Fibroblast of mammary gland (primary cell): ENCODE results near the gene PAFAH2.
"Not testable (repeated sequence)": the region's sequence is repeated elsewhere in the genome, so short reads cannot be mapped to it uniquely, and the experiment has no call there.

Experiments
- DNase-seq: peaks from one replicate; pipeline ENCODE4 v3.0.0-alpha.2; 2010; ENCODE audit warnings: low read depth
- H3K4me3 ChIP-seq: 2 replicates; pipeline ENCODE4 v1.5.1; 2011; ENCODE audit warnings: low read depth, mild to moderate bottlenecking, low read length, moderate library complexity; ENCODE audit not compliant: control insufficient read depth
- TF ChIP-seq, protein P1 (sequence below): conservative IDR thresholded peaks from 2 replicates; pipeline ENCODE4 v1.5.1; 2011; ENCODE audit warnings: low read depth, low read length, inconsistent platforms; ENCODE audit not compliant: control insufficient read depth, insufficient read depth

The PAFAH2 gene

DNA sequence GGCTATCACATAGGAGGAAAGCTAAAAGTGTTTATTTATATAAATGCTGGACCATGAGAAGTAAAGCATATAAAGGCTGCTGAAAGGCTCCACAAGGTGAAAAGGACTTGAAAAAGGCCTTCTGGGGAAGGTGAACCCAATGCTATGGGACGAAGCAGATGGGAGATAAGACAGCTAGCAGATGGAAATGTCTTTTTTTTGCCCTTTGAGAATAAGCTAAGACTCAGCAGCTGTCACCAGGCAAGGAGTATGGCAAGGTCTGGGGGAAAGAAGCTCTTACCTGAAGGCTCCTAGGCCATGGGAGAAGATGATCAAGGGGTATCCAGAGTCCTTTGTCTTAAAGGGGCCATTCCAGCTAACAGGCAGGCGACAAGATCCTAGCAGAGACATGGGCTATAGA is 9.9 kb downstream of the PAFAH2 start:
- TF ChIP-seq, protein P1, sequence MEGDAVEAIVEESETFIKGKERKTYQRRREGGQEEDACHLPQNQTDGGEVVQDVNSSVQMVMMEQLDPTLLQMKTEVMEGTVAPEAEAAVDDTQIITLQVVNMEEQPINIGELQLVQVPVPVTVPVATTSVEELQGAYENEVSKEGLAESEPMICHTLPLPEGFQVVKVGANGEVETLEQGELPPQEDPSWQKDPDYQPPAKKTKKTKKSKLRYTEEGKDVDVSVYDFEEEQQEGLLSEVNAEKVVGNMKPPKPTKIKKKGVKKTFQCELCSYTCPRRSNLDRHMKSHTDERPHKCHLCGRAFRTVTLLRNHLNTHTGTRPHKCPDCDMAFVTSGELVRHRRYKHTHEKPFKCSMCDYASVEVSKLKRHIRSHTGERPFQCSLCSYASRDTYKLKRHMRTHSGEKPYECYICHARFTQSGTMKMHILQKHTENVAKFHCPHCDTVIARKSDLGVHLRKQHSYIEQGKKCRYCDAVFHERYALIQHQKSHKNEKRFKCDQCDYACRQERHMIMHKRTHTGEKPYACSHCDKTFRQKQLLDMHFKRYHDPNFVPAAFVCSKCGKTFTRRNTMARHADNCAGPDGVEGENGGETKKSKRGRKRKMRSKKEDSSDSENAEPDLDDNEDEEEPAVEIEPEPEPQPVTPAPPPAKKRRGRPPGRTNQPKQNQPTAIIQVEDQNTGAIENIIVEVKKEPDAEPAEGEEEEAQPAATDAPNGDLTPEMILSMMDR, result no peak
- DNase-seq, result no peak
- H3K4me3 ChIP-seq, result no peak overlapping the region

DNA sequence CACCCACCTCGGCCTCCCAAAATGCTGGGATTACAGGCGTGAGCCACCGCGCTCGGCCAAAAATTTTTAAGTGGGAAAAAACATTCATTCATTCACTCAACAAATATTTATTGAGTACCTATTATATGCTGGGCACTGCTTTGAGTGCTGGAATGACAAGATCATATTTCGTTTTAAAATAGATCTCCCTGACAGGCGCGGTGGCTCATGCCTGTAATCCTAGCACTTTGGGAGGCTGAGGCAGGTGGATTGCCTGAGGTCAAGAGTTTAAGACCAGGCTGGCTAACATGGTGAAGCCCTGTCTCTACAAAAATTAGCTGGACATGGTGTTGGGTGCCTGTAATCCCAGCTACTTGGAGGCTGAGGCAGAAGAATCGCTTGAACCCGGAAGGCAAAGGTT is 11.1 kb downstream of the PAFAH2 start:
- DNase-seq, H3K4me3 ChIP-seq: not testable (repeated sequence)

DNA sequence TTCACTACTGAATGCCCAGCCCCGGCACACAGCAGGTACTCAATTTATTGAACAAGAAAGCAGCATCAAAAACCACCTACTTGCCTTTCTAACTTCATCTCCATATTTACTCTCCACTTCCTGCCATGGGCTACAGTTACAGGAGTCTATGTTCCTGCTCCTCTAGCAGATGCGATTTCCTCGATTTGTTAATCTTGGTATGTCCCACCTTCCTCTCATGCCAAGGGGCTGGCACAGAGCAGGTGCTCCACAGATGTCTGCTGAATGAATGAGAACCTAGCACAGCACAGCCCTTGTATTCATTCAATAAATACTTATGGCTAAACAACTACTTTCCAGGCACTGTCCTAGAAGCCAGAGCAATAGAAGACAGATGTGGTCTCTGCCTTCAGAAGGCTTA is 12.2 kb downstream of the PAFAH2 start:
- no peak for DNase-seq
- H3K4me3 ChIP-seq, result no peak overlapping the region
- TF ChIP-seq, protein P1, result no peak

DNA sequence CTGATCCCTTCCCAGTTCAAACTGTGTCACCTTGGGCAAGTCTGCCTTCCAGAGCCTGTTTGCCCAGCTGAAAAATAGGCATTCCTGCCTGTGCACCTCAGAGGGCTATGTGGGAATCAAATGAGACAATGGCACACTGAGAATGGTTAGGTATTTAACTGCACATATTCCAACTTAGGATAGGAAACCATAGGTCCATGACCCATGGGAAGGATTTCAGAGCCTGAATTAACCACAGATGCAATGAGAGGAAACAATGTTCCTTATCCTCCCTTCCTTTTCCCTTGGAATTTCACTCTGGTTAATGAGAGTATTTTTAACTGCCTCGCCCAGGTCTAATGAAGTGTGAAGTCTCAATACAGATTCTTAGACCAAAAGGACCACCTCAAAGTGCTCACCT is 12.7 kb downstream of the PAFAH2 start:
- DNase-seq, result no peak
- H3K4me3 ChIP-seq, result no peak overlapping the region
- TF ChIP-seq, protein P1, result no peak

DNA sequence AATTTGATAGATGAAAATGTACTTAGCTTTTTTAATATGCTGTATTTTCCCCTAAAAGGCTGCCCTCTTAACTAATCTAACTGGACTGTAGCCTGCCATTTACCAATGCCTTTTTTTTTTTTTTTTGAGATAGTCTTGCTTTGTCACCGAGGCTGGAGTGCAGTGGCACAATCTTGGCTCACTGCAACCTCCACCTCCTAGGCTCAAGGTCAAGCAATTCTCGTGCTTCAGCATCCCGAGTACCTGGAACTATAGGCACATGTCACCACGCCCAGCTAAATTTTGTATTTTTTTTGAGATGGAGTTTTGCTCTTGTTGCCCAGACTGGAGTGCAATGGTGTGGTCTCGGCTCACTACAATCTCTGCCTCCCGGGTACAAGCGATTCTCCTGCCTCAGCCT is 18.7 kb downstream of the PAFAH2 start:
- TF ChIP-seq, protein P1, result no peak
- H3K4me3 ChIP-seq, result no peak overlapping the region
- DNase-seq, result no peak

DNA sequence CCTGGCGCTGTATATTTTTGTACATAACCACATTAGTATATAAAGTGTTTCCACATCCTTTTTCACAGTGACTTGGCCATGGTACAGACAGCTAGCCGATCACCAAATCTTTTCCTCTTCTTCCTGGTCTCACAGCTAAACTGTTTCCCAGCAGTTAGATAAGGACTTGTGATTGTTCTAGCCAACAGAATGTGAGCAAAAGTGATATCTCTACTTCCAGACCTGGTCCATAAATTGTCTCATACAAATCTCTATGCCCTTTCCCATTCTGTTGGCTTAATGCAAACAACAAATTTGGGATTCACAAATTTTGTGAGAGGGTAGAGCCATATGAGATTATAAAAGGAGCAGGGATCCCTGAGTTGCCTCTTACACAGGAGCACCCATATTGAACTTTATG is 19.5 kb downstream of the PAFAH2 start:
- DNase-seq, result no peak
- no peak overlapping the region for H3K4me3 ChIP-seq
- TF ChIP-seq, protein P1, result no peak

DNA sequence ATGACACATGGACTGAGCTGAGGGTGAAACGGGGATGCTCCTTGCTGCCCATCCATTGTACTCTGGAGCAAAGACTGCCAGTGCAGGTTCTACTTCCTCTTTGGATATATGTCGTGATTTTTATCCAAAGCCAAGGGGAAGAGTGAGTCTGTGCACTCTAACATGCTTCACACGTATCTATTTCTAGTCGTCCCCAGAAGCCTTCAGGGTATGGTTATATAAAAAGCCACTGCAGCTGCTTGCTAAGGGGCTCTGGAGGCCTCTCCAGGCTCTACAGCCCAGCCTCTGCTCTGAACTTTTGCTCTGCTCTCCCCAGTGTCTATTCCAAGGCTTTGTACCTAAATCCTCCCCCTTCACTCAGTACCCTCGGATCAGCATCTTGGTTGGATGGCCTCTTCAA is 20.1 kb downstream of the PAFAH2 start:
- no peak overlapping the region for H3K4me3 ChIP-seq
- no peak for DNase-seq
- TF ChIP-seq, protein P1, result no peak
